B cell (primary cell): ENCODE results near the gene CHST2. TPM values are rescaled to one million over a fixed set of nuclear protein-coding genes. Genes with fewer than 3 reads are reported as not detected.

ENCODE experiments used
- ATAC-seq: fragments of 200-7000 bp; cut with Tn5 transposase; one replicate; pipeline ENCODE4 v1.10.0; 2021; ENCODE audit warnings: low read depth, mild to moderate bottlenecking, moderate number of reproducible peaks, moderate library complexity
- CTCF ChIA-PET: fragments of 350-600 bp; sonication (Branson Sonifier 250); formaldehyde crosslinking; loops from one replicate; lab custom pipeline; 2021; ENCODE audit warnings: antibody characterized with exemption, inconsistent platforms; lab: Charles Lee
- POLR2A ChIA-PET: fragments of 350-600 bp; sonication (Branson Sonifier 250); formaldehyde crosslinking; loops from one replicate; lab custom pipeline; 2021; ENCODE audit warnings: antibody characterized with exemption; lab: Charles Lee
- DNase-seq: peaks from one replicate; pipeline ENCODE4 v3.0.0; 2013
- H2AFZ ChIP-seq: 2 replicates; pipeline ENCODE4 v1.6.1; 2012; ENCODE audit warnings: mild to moderate bottlenecking, low read depth, low read length; ENCODE audit not compliant: insufficient read depth, poor library complexity, severe bottlenecking
- H3K27ac ChIP-seq, 2 donors: 1 replicate in 1 of 2; 2 replicates in 1 of 2; pipeline ENCODE4 v1.5.1; 2012 to 2013; ENCODE audit warnings: low read length in 2 of 2, mild to moderate bottlenecking in 2 of 2, moderate library complexity in 1 of 2
- H3K27me3 ChIP-seq, 4 experiments: fragments of 200-600 bp in 1 of 4; sonication (generic) in 1 of 4; replicated peaks in 1 of 4; 1 replicate in 2 of 4; 2 replicates in 2 of 4; pipeline versions ENCODE4 v1.6.1 to v1.7.0; 2013 to 2016; ENCODE audit warnings: low read length in 3 of 4, mild to moderate bottlenecking in 2 of 4, mixed read lengths in 1 of 4, moderate library complexity in 1 of 4; ENCODE audit not compliant: insufficient read depth in 4 of 4, control insufficient read depth in 3 of 4; ENCODE audit errors: control extremely low read depth in 1 of 4
- H3K36me3 ChIP-seq, 2 experiments: replicated peaks in 1 of 2; 1 replicate in 1 of 2; 2 replicates in 1 of 2; pipeline versions ENCODE4 v1.6.1 to v1.7.1; 2013; ENCODE audit warnings: low read length in 1 of 2; ENCODE audit not compliant: insufficient read depth in 2 of 2, control insufficient read depth in 1 of 2; ENCODE audit errors: control extremely low read depth in 1 of 2, extremely low read depth in 1 of 2
- H3K4me1 ChIP-seq, 2 donors: fragments of 200-600 bp in 1 of 2; sonication (generic) in 1 of 2; 1 replicate in 1 of 2; 2 replicates in 1 of 2; pipeline versions ENCODE4 v1.5.1 to v1.6.1; 2013 to 2017; ENCODE audit warnings: low read length in 2 of 2; ENCODE audit not compliant: control insufficient read depth in 2 of 2, insufficient read depth in 2 of 2
- H3K4me2 ChIP-seq: replicated peaks from 2 replicates; pipeline ENCODE3; 2012; ENCODE audit warnings: mild to moderate bottlenecking, low read depth, low read length; ENCODE audit not compliant: poor library complexity, severe bottlenecking
- H3K4me3 ChIP-seq, 5 experiments: fragments of 200-600 bp in 1 of 5; sonication (generic) in 1 of 5; 1 replicate in 3 of 5; 2 replicates in 2 of 5; pipeline versions ENCODE4 v1.5.1 to v1.7.0; 2011 to 2016; ENCODE audit warnings: low read length in 4 of 5, mild to moderate bottlenecking in 4 of 5, low read depth in 2 of 5, control low read depth in 1 of 5, moderate library complexity in 1 of 5; ENCODE audit not compliant: insufficient read depth in 1 of 5; ENCODE audit errors: control extremely low read depth in 1 of 5, extremely low read depth in 1 of 5
- H3K79me2 ChIP-seq: fragments of 200-600 bp; sonication (generic); one replicate; pipeline ENCODE4 v1.6.0; 2016; ENCODE audit warnings: low read length; ENCODE audit not compliant: control insufficient read depth, insufficient read depth
- H3K9ac ChIP-seq: fragments of 200-600 bp; sonication (generic); 2 replicates; pipeline ENCODE4 v1.6.1; 2017; ENCODE audit warnings: mild to moderate bottlenecking, low read length, moderate library complexity
- H3K9me3 ChIP-seq, 3 donors: one replicate each; pipeline versions ENCODE4 v1.6.1 to v1.7.1; 2013; ENCODE audit warnings: low read length in 2 of 3; ENCODE audit not compliant: control insufficient read depth in 2 of 3, insufficient read depth in 1 of 3; ENCODE audit errors: control extremely low read depth in 1 of 3
- H4K20me1 ChIP-seq: 2 replicates; pipeline ENCODE4 v1.6.0; 2012; ENCODE audit warnings: mild to moderate bottlenecking, low read length; ENCODE audit not compliant: insufficient read depth, control insufficient read depth, poor library complexity, severe bottlenecking
- H3K27ac Mint-ChIP-seq: one replicate; pipeline ENCODE4 v1.8.0; 2021; ENCODE audit warnings: mixed read lengths
- H3K27me3 Mint-ChIP-seq: one replicate; pipeline ENCODE4 v1.8.0; 2021; ENCODE audit warnings: mixed read lengths
- H3K4me1 Mint-ChIP-seq: one replicate; pipeline ENCODE4 v1.8.0; 2021; ENCODE audit warnings: mixed read lengths
- H3K4me3 Mint-ChIP-seq: one replicate; pipeline ENCODE4 v1.8.0; 2021; ENCODE audit warnings: mixed read lengths
- H3K9me3 Mint-ChIP-seq: one replicate; pipeline ENCODE4 v1.8.0; 2022; ENCODE audit warnings: mixed read lengths; ENCODE audit not compliant: insufficient read depth
- CTCF ChIP-seq: fragments of 200-600 bp; IDR thresholded peaks from one replicate; pipeline ENCODE4 v1.8.0; 2022; ENCODE audit warnings: antibody characterized with exemption, mild to moderate bottlenecking
- EZH2 ChIP-seq: IDR thresholded peaks from 2 replicates; pipeline ENCODE4 v1.6.1; 2012; ENCODE audit warnings: borderline replicate concordance, low read depth, mild to moderate bottlenecking, moderate library complexity, low read length; ENCODE audit not compliant: insufficient read depth, poor library complexity, severe bottlenecking
- WGBS: methylation state at CpG from one replicate; pipeline ENCODE4 v1.1.5; 2013; ENCODE audit warnings: missing lambda C conversion rate; ENCODE audit not compliant: insufficient coverage; 5-methylcytosine and 5-hydroxymethylcytosine counted together
- intact Hi-C: fragments of 100-400 bp; cut with micrococcal nuclease; formaldehyde crosslinking; loops from one replicate; pipeline ENCODE4 v1.10.0; 2022
- polyA plus RNA-seq: library from polyadenylated mRNA; depleted of rRNA; stranded (reverse); fragments of >200 nt; gene quantifications from 2 replicates; pipeline ENCODE4 v1.2.3, GENCODE V29; 2012
- total RNA-seq, 2 donors: library from RNA; stranded (reverse); fragments of 120-200 nt in 1 of 2; gene quantifications; 1 replicate in 1 of 2; 2 replicates in 1 of 2; pipeline versions ENCODE4 v1.2.3 to v1.2.4, GENCODE V29; 2013 to 2022

CHST2 gene
- total and polyA plus RNA-seq, 2 donors (not counting 1 experiment from before 2014, with no cell fraction given), result 5.2 to 25.0 TPM

DNA sequence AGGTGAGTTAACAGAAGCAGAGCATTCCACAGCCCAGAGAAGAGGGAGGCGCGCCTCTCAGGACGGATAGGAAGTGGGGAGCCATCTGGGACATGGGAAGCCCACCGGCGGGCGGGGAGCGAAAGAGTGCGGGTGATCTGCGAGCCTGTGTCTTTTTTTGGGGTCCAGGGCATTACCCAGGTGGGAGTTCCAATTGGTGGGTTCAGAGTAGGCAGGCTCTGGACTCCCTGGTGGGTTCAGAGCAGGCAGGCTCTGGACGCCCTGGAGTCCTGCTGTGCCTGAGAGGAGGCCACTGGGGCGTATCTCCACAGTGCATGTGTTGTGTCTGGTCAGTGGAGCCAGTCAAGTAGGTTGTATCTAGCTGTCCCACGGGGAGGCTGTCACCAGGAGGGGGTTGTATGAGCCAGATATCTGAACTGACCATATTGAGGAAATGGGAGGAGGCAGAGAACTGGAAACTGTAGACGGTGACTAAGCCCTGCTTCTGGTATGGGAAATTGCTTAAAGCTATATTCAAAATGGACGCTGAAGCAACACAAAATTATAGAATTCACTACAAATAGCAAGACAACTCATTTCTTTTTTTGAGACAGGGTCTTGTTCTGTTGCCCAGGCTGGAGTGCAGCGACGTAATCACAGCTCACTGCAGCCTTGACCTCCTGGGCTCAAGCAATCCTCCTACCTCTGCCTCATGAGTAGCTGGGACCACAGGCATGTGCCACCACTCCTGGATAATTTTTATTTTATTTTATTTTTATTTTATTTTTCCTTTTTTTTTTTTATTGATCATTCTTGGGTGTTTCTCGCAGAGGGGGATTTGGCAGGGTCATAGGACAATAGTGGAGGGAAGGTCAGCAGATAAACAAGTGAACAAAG is 34.5 kb upstream of the CHST2 start:
- Histone ChIP-seq H3K27ac (no peak overlapping the region), H3K4me3 (no peak overlapping the region), H3K4me1 (peaks cover 4 to 22% of the 10 kb centered on the region in 2 donors), H3K9ac (no peak overlapping the region), H4K20me1 (no peaks in the 10 kb centered on the region), H2AFZ (peak overlapping the region; percentile 28), H3K4me2 (no peak overlapping the region), H3K79me2 (no peaks in the 10 kb centered on the region), H3K36me3 (no peaks in the 10 kb centered on the region), H3K9me3 (peaks cover 0 to 3% (median 0%) of the 10 kb centered on the region in 3 donors), H3K27me3 (peaks cover 0 to 4% (median 0%) of the 10 kb centered on the region in 4 experiments)
- peak; percentile 17 for DNase-seq
- Mint-ChIP-seq H3K27ac (peak overlapping the region; percentile 69), H3K4me3 (no peak overlapping the region), H3K9me3 (no peaks in the 10 kb centered on the region), H3K27me3 (no peaks in the 10 kb centered on the region), H3K4me1 (peaks cover 24% of the 10 kb centered on the region)
- TF ChIP-seq CTCF (no peak), EZH2 (no peak)
- peak; percentile 47 for ATAC-seq
- intact Hi-C loops, result loop anchor here (5.0 kb wide), 1 partner anchor 32 kb away; the partner anchor contains the start of gene CHST2
- 79% methylated on average over 13 of the region's 17 CpGs for WGBS
- ChIA-PET POLR2A (no interaction called here), CTCF (interaction anchor here (1.7 kb wide), 1 partner anchor 34 kb away, joined by 6 read pairs; no protein-coding TSS in a partner anchor)

GRCh38 chr3:143088835-143089234 is 30.7 kb upstream of the CHST2 start:
- Histone ChIP-seq H3K9me3 (no peaks in the 10 kb centered on the region), H3K27me3 (peaks cover 0 to 4% (median 0%) of the 10 kb centered on the region in 4 experiments), H3K36me3 (no peaks in the 10 kb centered on the region), H3K27ac (no peak overlapping the region), H3K4me2 (no peak overlapping the region), H4K20me1 (no peaks in the 10 kb centered on the region), H3K4me1 (peaks cover 4 to 7% of the 10 kb centered on the region in 2 donors), H3K79me2 (no peaks in the 10 kb centered on the region), H3K4me3 (no peak overlapping the region), H2AFZ (no peak overlapping the region), H3K9ac (no peak overlapping the region)
- no peaks in the 10 kb centered on the region for H3K9me3 Mint-ChIP-seq
- no peak for ATAC-seq
- POLR2A ChIA-PET, result no interaction called here
- H3K4me1 Mint-ChIP-seq, result peaks cover 8% of the 10 kb centered on the region
- intact Hi-C loops, result no loop called here
- TF ChIP-seq CTCF, result no peak
- H3K4me3 Mint-ChIP-seq, result no peak overlapping the region
- no peak for DNase-seq
- CTCF ChIA-PET, result interaction anchor here (0.6 kb wide), 1 partner anchor 57 kb away, joined by 4 read pairs; no protein-coding TSS in a partner anchor
- no peak overlapping the region for H3K27ac Mint-ChIP-seq
- no CpG with 5 or more reads among the region's 1 CpG for WGBS
- H3K27me3 Mint-ChIP-seq, result no peaks in the 10 kb centered on the region
